Measurements from ENCODE around the gene CLDN5.

DNA sequence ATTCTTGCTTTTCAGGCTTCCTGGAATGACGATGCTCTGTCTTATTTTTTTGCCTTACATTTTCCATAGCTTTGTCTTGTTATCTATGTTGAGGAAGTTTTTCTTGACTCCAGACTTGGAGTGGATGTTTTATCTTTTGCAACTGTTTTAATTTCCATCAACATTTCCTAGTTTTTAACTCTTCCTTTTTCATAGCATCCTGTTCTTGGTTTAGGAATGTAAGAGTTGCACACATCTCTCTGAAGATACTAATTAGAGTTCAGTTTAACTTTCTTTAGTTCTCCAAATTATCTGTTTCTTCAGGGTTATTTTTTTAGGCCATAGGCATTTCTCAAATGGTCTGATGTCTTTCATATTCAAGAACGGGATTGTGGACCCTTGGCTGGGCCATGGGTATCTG is 10.4 kb downstream of the CLDN5 start:
- no peak for TF ChIP-seq CTCF (IDR thresholded peaks at IDR 0.05)
- TF ChIP-seq POLR2A (IDR thresholded peaks at IDR 0.05), result no peak
